ENCODE measurements around the gene SORBS2.

GRCh38 chr4:185771711-185772390, 40.1 kb downstream of the SORBS2 start:
- TF ChIP-seq CTCF (IDR thresholded peaks at IDR 0.05) = no peak
- no peak for TF ChIP-seq POLR2A (IDR thresholded peaks at IDR 0.05)

Data from testis (tissue), 2 donors.